Subcutaneous abdominal adipose tissue (tissue), 5 donors: ENCODE data around the gene PRPSAP1.
A peak's percentile ranks its signal among the peaks of the same experiment; 100 is the strongest.
"Not testable (repeated sequence)": the region's sequence is repeated elsewhere in the genome, so short reads cannot be mapped to it uniquely, and the experiment has no call there.

Experiments
- H3K27ac ChIP-seq: one replicate; pipeline ENCODE4 v1.7.0; 2013; ENCODE audit warnings: low read depth, mild to moderate bottlenecking, inconsistent platforms, low read length, moderate library complexity
- H3K27me3 ChIP-seq, 5 donors: one replicate each; pipeline ENCODE4 v1.7.0; 2013; ENCODE audit warnings: low read length in 5 of 5, inconsistent platforms in 1 of 5; ENCODE audit not compliant: control insufficient read depth in 5 of 5, insufficient read depth in 4 of 5
- H3K36me3 ChIP-seq, 5 donors: one replicate each; pipeline ENCODE4 v1.7.0; 2013; ENCODE audit warnings: low read length in 5 of 5; ENCODE audit not compliant: control insufficient read depth in 5 of 5, insufficient read depth in 5 of 5
- H3K4me1 ChIP-seq, 5 donors: one replicate each; pipeline ENCODE4 v1.7.0; 2013; ENCODE audit warnings: low read length in 5 of 5, mild to moderate bottlenecking in 3 of 5, moderate library complexity in 1 of 5; ENCODE audit not compliant: control insufficient read depth in 5 of 5, insufficient read depth in 5 of 5
- H3K4me3 ChIP-seq, 5 donors: one replicate each; pipeline ENCODE4 v1.7.0; 2013; ENCODE audit warnings: low read length in 5 of 5, low read depth in 1 of 5
- H3K9ac ChIP-seq, 5 donors: one replicate each; pipeline ENCODE4 v1.7.0; 2013; ENCODE audit warnings: low read length in 5 of 5, mild to moderate bottlenecking in 4 of 5, moderate library complexity in 3 of 5
- H3K9me3 ChIP-seq, 5 donors: one replicate each; pipeline ENCODE4 v1.7.0; 2013; ENCODE audit warnings: low read length in 5 of 5; ENCODE audit not compliant: control insufficient read depth in 5 of 5
- donor health status: healthy.
- donor health status: healthy.
- donor health status: healthy.
- donor health status: healthy.
- donor health status: healthy.

The PRPSAP1 gene

DNA sequence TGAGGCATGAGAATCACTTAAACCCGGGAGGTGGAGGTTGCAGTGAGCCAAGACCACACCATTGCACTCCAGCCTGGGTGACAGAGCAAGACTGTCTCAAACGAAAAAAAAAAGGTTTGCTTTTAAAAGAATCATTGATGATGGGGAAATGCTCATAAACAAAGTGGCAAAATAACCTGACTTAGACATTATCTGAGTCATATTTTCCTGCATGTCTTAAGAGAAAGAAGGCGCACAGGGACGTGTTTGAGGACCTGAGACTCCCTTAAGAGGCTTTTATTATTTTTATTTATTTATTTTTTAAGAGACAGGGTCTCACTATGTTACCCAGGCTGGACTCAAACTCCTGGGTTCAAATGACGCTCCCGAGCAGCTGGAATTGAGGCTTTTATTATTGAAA, 5.7 kb upstream of the PRPSAP1 start:
- H3K9me3 ChIP-seq: no peaks in the 10 kb centered on the region
- H3K4me3 ChIP-seq: no peak overlapping the region
- no peak overlapping the region for H3K9ac ChIP-seq
- H3K4me1 ChIP-seq: peaks cover 2 to 28% (median 25%) of the 10 kb centered on the region in 5 donors
- H3K27me3 ChIP-seq: no peaks in the 10 kb centered on the region
- peak overlapping the region; percentile 60 for H3K27ac ChIP-seq
- no peaks in the 10 kb centered on the region for H3K36me3 ChIP-seq

DNA sequence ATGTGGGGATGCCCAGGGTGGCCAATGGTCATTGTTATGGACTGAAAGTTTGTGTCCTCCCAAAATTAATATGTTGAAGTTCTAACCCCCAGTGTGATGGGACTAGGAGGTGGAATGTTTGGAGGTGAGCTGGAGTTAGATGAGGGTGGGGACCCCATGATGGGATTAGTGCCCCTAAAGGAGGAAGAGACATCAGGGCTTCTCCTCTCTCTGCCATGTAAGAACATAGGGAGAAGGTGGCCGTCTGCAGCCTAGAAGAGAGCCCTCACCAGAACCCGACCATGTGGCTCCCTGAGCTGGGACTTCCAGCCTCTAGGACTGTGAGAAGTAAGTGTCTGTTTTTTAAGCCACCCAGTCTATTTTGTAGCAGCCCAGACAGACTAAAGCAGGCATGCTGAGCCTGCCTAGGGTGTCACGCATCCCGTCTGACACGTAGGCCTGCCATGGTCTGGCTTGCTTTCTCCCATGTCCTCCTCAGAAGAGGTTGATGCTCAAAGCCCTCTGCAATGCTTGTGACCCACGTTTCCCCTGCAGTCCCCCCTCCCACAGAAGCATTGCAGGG, 4.0 kb upstream of the PRPSAP1 start:
- no peak overlapping the region for H3K9ac ChIP-seq
- H3K4me3 ChIP-seq: no peak overlapping the region
- no peaks in the 10 kb centered on the region for H3K27me3 ChIP-seq
- no peaks in the 10 kb centered on the region for H3K9me3 ChIP-seq
- peaks cover 5 to 34% (median 33%) of the 10 kb centered on the region in 5 donors for H3K4me1 ChIP-seq
- no peak overlapping the region for H3K27ac ChIP-seq
- no peaks in the 10 kb centered on the region for H3K36me3 ChIP-seq

DNA sequence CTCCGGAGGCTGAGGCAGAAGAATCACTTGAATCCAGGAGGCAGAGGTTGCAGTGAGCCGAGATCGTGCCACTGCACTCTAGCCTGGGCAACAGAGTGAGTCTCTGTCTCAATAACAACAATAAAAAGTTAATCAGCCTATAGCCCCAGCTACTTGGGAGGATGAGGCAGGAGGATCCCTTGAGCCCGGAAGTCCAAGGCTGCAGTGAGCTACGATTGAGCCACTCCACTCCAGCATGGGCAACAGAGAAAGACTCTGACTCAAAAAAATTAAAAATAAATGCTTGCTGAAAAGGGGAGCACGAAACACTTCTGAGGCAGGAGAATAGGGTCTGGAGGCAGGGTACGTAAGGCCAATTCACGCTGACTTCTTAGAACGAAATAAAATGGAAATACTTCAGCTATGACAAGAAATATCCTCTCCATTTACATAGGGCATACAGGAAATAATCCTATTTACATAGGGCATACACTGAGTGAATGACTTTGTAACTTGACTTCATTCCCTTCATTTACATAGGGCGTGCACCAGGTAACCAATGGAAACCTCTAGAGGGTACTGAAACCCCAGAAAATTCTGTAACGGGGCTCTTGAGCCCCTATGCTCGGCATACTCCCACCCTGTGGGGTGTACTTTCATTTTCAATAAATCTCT, 3.2 kb upstream of the PRPSAP1 start:
- peaks cover 3 to 35% (median 30%) of the 10 kb centered on the region in 5 donors for H3K4me1 ChIP-seq
- no peak overlapping the region for H3K4me3 ChIP-seq
- no peak overlapping the region for H3K27ac ChIP-seq
- no peaks in the 10 kb centered on the region for H3K9me3 ChIP-seq
- no peaks in the 10 kb centered on the region for H3K36me3 ChIP-seq
- H3K27me3 ChIP-seq: no peaks in the 10 kb centered on the region
- H3K9ac ChIP-seq: no peak overlapping the region

DNA sequence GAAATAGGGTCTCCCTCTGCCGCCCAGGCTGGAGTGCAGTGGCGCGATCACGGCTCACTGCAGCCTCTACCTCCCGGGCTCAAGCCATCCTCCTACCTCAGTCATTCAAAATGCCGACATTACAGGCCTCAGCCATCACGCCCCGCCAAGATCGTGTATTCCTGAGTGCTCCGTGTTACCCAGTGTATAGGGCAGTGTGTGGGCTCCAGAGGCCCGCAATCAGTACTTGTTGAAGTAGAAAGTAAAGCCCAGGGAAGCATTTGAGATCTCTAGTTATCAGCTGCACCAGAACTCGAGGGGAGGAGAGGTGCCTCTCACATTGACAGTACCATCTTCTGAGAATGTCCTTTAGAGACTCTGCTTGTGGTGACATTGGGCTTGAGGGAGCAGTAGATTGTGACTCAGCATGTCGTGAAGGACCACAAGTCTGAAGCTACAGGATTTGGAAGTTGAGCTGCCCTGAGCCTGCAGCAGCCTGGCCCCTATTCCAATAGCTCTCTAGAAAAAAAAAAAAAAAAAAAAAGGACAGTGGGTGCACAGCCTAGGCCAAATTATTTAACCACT, 1.1 kb upstream of the PRPSAP1 start:
- Histone ChIP-seq H3K27ac (no peak overlapping the region), H3K4me3 (peak overlapping the region in 1 of 5 donors; percentile 93), H3K4me1 (peaks cover 3 to 21% (median 18%) of the 10 kb centered on the region in 5 donors), H3K36me3 (no peaks in the 10 kb centered on the region), H3K9me3 (no peaks in the 10 kb centered on the region), H3K27me3 (no peaks in the 10 kb centered on the region), H3K9ac (no peak overlapping the region)

DNA sequence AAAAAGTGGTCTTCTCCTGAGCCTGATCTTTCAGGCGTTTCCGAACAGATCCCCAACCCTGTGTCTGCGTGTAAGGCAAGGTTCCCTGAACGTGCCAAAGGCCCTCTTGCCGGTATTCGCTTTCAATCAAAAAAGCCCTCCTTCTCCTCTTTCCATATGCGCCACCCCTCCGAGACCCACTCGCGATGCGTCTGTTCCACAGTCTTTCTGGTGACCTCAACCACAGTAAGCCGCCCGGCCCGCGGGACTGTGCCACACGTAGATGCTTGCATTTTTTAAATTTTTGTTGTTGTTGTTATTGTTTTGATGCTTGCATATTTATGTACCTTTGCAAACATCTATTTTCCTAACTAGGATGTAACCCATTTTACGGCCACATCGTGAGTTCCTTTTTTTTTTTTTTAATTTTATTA, 607 bp upstream of the PRPSAP1 start:
- Histone ChIP-seq H3K4me3 (peak overlapping the region; percentile 76 to 93 (median 90)), H3K9ac (peak overlapping the region; percentile 56 to 93 (median 76)), H3K27me3 (no peaks in the 10 kb centered on the region), H3K27ac (peak overlapping the region; percentile 78), H3K36me3 (no peaks in the 10 kb centered on the region), H3K4me1 (peaks cover 3 to 21% (median 18%) of the 10 kb centered on the region in 5 donors), H3K9me3 (no peaks in the 10 kb centered on the region)

DNA sequence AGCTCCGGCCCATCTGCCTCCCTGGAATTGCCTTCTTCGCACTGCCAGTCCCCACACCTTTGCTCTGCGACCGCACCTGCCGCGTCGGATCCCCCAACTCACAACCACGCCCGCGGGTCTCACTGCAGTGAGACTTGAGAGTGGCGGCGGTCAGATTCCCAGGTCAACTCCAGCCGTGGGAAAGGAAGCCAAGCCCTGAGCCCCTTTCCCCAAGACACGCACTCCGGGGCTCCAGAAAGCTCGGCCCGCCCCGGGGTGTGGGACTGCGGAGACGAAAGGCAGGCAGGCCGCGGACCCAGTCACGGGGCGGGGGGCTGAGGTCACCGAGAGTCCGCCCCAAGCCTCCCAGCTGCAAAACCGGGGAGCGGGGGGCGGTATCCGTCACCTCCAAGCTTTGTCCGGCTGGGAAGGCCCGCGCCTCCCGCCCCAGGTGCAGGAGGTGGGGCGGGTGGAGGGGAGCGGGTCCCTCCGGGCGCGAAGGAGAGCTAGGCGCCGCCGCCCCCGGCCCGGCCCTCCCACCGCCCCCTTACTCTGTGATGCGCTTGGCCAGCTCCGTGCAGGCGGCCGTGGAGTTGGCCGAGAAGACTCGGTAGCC, 615 bp downstream of the PRPSAP1 start:
- Histone ChIP-seq H3K27me3 (no peaks in the 10 kb centered on the region), H3K36me3 (no peaks in the 10 kb centered on the region), H3K9me3 (no peaks in the 10 kb centered on the region), H3K4me3 (peak overlapping the region; percentile 76 to 93 (median 86)), H3K4me1 (peaks cover 3 to 21% (median 18%) of the 10 kb centered on the region in 5 donors), H3K27ac (peak overlapping the region; percentile 78), H3K9ac (peak overlapping the region; percentile 75 to 93 (median 76))

DNA sequence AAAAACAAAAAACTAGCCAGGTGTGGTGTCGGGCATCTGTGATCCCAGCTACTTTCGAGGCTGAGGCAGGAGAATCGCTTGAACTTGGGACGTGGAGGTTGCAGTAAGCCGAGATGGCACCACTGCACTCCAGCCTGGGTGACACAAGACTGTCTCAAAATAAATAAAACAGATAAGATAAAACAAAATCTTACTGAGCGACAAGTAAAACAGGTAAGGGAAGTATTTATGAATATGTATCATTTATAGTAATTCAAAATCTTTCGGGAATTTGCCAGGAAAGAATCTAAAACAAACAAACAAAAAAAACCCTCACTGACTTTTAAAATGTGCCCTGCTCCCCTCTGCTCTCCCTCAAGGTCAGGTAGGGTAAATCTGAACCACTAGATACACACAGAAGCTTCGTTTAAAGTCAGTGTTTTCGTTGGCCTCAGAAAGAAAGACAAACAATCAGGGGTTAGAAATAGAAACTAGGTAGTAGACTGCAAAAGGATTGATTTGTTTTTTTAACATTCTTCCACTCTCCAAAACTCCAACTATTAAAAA, 2.1 kb downstream of the PRPSAP1 start:
- no peak overlapping the region for H3K27ac ChIP-seq
- peaks cover 0 to 12% (median 9%) of the 10 kb centered on the region in 5 donors for H3K36me3 ChIP-seq
- no peak overlapping the region for H3K9ac ChIP-seq
- H3K9me3 ChIP-seq: no peaks in the 10 kb centered on the region
- peaks cover 3 to 21% (median 18%) of the 10 kb centered on the region in 5 donors for H3K4me1 ChIP-seq
- no peaks in the 10 kb centered on the region for H3K27me3 ChIP-seq
- no peak overlapping the region for H3K4me3 ChIP-seq

DNA sequence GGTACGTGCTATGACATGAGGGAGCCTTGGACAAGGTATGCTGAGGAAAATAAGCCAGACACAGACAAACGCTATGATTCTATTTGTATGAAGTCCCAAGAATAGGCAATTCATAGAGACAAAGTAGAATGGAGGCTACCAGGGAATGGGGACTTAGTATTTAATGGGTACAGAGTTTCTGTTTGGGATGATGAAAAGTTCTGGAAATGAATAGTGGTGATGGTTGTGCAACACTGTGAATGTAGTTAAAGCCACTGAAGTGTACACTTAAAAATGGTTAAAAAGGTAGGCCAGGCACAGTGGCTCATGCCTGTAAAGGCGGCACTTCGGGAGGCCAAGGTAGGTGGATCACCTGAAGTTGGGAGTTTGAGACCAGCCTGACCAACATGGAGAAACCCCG, 3.3 kb downstream of the PRPSAP1 start:
- Histone ChIP-seq H3K9me3 (no peaks in the 10 kb centered on the region), H3K36me3 (peaks cover 0 to 24% (median 18%) of the 10 kb centered on the region in 5 donors), H3K4me1 (peaks cover 3 to 21% (median 18%) of the 10 kb centered on the region in 5 donors), H3K27ac (no peak overlapping the region), H3K4me3 (no peak overlapping the region), H3K27me3 (no peaks in the 10 kb centered on the region), H3K9ac (no peak overlapping the region)

DNA sequence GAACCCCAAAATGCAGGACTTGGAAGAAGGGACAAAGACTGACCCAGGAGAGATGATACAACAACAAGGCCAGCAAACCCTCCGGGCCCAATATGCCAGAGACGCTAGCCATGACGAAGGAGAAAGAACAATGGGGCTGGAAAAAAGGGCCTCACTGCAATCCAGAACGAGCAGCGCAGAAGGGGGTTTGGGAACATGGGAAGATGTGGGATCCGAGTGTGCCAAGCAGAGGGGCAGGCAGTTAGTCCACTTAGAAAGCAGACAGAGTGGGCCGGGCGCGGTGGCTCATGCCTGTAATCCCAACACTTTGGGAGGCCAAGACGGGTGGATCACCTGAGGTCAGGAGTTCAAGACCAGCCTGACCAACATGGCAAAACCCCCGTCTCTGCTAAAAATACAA, 6.8 kb downstream of the PRPSAP1 start:
- not testable (repeated sequence) for H3K4me3 ChIP-seq, H3K9ac ChIP-seq, H3K9me3 ChIP-seq, H3K27ac ChIP-seq, H3K4me1 ChIP-seq, H3K27me3 ChIP-seq
- H3K36me3 ChIP-seq: peaks cover 2 to 47% (median 37%) of the 10 kb centered on the region in 5 donors
